GM21825 (cell line): ENCODE results near the gene ABCA4.

Experiments
- ATAC-seq: cut with Tn5 transposase; IDR thresholded peaks from one replicate; pipeline ENCODE4 v1.9.1; 2021; ENCODE audit warnings: mild to moderate bottlenecking, moderate library complexity; ENCODE audit not compliant: unreplicated experiment

The ABCA4 gene

GRCh38 chr1:94056171-94056570, 64.8 kb downstream of the ABCA4 start:
- no peak for ATAC-seq

DNA sequence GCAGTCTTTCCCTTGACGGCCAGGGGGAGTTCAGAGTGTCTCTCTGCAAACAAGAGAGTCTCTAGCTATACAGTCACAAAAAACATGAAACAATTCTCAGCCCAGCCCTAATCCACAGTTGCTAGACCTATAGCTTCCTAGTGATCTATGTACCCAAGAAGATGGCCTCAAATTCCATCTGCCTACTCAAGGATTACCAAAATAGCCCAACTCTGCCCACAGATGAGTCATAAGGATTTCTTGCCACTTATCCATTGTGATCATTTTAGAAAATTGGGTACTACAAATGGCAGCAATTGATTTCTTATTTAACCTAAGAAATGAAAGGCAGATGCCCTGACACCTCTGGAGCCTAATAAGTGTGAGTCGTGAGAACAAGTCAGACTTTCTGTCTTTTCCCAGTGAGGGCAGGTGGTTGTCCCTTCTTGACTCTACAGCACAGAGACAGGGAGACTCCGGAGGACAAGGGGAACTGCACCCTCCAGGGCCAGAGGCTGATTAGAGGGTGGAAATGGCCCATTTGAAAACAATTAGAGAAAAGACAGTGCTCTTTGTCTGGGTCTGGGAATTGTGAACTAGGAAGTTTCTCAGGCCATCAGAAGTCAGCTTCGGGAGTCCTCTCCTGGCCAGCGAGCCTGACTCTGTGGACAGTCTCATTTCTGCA, 65.4 kb downstream of the ABCA4 start:
- ATAC-seq = no peak

GRCh38 chr1:94050675-94051074, 70.3 kb downstream of the ABCA4 start:
- ATAC-seq = no peak

DNA sequence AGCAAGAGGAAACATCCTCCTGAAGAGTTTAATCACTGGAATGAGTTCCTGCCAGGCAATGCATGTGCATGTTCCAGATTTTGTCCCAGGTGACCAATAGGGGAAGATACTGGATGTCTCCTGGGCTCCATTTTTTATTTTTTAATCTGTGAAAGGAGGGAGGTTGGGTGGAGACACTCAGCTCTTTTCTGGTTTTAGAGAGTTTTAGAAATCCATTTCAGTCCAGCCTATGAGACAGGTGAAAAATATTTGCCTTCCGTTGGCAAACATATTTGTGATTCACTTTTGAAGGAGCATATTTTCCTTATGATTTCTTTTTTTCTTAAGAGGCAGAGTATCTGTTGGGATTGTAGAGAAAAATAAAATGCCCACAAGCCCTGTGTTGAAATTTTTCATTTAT, 70.7 kb downstream of the ABCA4 start:
- no peak for ATAC-seq

GRCh38 chr1:94049791-94050190, 71.2 kb downstream of the ABCA4 start:
- ATAC-seq = no peak

GRCh38 chr1:94048413-94049164, 72.4 kb downstream of the ABCA4 start:
- ATAC-seq = no peak

DNA sequence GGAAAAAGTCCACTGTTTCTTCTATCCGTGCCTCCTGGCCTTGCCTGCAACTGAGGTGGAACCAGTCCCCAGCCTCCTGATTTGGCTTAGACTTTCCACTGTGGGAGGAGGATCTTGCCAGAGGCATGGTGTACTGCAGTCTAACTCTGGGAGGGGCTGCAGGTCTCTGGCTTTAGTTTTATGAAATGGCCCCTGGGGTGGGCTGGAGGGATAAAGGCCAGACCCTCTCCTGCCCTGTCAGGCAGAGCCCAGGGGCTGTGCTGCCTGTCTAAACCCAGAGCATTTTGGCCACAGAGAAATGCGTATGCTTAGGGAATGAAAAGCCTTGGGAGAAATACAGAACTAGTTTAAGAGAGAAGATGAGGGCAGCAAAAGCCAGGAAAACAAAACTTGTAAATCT, 73.0 kb downstream of the ABCA4 start:
- no peak for ATAC-seq

DNA sequence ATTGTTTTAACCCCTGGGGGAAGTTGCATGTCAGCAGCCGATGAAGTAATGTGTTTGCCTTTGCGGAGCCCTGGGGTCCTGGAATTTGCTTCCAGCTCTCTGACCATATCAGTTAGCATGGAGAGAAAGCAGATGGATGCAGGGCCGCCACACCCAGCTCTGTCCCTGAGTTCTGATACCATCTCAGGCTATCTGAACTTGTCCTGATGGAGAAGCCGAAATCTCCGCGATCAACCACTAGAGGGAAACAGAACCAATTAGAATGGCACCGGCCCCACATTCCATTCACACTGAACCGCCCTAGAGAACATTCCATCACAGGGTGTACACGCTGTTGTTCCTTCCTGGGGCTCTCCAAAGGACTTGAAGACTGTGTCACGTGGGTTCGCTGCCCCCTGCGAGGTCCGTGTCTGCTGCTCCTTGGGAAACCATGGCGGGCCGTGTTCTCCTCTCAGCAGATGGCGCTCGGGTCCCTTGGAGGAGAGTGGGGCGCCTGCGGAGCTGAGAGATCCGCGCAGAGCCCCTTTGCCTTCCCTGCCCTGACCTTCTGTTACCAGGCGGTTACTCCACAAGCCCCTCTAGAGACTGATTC, 75.4 kb downstream of the ABCA4 start:
- no peak for ATAC-seq

GRCh38 chr1:94044891-94045290, 76.1 kb downstream of the ABCA4 start:
- no peak for ATAC-seq

DNA sequence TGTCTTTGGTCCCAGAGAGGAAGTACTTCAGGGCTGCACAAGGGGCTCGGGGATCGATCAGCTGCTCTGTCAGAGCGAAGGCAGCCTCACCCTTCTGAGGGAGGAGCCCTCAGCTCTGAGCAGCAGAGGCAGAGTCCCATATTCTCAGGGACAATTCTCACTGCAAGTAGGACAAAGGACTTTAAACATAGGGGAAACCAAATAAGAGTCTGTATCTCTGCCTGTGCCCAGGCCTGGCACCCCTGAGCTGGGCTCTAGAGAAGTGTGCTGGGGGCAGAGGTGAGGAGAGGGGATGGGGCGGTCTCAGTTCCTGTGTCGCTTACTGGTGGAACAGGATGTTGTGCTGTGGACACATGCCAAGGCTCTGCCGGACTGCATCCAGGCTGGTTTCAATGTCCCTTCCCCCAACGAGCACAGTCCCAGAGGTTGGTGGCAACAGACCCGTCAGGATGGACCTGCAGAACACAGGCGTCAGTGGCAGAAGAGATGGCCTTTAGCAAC, 76.6 kb downstream of the ABCA4 start:
- ATAC-seq = no peak

GRCh38 chr1:94043738-94044289, 77.1 kb downstream of the ABCA4 start:
- ATAC-seq = no peak

DNA sequence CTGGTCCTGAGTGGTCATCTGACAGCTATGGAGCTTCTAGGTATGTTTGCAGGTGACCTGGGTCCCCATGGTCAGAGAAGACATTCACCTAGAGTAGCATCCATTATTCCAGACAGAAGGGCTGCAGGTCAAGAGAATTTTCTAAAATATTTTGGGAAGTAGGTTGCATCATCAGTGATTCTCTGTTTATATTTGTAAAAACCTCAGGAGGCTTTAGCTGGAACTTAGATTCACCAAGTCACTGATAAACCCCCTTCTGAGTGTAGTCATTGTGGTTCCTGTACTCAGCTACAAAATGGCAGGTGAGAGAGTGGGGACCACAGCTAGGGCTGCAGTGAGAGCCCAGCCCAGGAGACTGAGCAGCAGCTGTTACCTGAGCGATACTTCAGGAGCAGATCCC, 78.6 kb downstream of the ABCA4 start:
- no peak for ATAC-seq

DNA sequence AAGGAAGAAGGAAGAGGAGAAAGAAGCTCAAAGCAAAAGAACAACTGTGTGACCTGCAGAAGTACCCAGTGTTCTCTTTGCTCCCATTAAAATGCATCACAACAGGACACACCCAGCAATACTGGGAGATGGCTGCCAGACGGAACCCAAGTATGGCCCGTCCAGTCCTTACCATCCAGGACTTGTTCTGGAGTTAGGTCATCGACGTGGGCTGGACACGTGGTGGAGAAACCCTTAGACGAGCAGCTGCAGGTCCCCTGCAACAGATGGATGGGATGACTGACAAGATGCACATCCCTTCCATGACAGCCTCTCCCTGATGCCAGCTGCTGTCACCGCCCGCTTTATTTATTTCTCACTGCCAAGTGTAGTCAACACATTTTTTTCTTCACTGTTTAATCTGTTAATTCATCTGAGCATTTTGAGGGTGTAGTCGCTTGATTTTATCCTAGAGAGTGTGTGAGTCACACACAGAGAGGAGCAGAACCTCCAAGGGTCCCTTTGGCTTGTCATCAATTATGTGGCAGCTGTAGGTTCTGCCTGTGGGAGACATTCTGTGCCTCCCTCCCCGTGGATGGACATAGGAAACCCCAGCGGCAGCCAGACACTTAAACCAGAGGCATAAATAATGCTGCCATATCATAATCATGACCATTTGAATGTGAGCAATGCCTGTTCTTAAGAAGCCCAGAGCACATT, 80.9 kb downstream of the ABCA4 start:
- no peak for ATAC-seq

DNA sequence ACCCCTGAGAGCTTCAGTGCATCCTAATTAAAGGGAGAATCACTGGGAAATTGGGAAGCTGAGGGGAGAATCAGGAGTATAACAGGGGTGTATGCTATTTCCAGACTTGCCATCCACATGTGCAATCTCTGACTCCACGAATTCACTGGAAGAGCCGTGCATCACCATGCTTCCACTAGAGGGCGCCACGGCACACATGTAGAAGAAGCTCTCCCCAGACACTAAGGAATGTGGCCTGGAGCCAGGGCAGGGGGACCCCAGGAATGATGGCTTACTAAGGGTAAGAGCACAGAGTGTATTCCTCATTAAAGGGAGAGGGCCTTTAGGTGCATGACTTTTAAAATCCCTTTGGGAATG, 81.5 kb downstream of the ABCA4 start:
- no peak for ATAC-seq

GRCh38 chr1:94038511-94038910, 82.4 kb downstream of the ABCA4 start:
- ATAC-seq = no peak

DNA sequence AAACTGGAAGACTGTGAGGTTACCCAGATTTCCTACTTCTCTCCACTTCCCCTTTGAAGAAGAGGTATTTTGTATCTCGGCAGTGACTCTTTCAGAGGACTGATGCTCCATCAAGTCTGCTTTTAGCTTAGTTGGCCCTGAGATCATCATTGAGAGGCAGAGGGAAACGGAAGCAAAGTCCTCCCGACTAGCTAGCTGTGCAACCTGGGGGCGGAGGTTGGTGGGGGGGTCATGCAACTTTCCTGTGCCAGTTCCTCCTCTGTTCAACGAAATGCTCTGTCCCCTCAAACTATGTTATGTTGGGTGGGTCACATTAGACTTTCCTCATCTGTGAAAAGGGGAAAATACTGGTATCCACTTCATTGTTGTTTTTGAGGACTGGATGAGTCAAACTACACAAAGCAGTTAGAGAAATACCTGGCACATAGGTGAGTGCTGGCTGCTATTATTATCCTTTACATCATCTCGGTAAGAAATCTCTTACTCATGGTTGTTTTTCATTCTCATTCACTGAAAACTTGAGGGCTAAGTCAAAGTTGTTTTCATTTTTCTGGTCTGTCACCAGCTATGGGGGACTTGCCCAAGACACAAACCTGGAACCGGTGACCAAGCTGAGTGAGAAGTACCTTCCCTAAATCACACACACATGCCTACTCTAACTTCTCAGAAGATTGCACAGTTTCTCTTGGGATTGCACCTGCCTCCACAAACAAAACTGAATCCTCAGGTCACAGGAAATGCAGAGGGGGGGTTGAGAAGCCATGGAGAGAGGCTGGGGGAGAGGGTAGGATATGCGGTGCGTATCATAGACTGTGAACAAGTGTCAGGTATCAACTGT, 83.3 kb downstream of the ABCA4 start:
- peak; percentile 51 for ATAC-seq

DNA sequence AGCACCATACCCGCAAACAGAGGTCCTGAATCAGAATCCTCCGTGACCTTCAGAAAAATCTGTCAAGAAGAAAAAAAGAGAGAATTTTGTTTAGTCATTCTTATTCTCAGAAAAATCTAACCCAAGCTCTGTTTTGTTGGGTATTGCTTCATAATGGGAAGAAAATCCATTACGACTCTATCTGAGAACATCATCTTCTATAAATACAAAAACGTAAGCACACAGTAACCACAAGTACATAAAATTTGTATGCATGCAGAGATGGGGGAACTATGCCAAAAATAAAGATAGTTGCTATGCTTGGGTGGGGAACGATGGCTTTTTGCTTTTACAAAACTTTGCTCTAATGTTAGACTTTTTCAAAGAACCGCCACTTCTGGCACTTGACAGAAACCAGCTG, 84.2 kb downstream of the ABCA4 start:
- no peak for ATAC-seq

- no peak for ATAC-seq
Observed at GRCh38 chr1:94033849-94034248, 87.1 kb downstream of the ABCA4 start.

DNA sequence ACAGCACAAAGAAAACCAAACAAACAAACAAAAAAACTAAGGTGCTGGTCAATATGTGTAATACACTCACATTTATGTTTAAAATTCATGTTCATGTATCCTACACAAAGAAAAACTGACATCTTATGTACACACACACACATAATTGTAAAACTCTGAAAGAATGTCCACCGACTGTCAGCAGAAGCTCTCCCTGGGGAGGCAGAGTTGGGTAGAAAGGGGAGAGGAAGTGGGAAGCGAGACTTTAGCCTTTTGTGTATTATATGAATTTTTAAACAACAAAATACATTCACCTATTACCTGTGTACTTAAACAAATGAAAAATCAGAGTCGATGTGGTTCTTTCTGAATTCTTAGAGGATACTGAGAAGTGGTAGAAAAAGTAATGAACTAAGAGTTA, 88.3 kb downstream of the ABCA4 start:
- no peak for ATAC-seq

DNA sequence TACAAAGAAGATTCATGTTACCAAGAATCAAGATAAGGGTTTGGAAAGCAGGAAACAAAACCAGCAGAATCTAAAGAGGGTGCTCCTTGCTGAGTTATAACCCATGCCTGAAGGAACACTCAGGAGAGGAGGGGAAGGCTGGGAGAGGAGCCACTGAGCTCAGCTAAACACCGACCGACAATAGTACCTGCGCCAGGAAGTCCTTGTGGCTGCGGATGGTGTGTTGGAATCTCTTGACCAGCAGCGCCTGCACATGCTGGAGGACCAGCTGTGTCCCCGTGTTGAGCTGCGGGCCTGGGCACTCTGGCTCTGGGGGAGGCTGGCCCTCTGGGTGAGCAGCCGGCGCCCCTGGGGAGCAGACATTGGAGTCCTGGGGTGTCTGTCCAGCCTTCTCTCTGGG, 89.4 kb downstream of the ABCA4 start:
- ATAC-seq = no peak
